K562 (cell line): ENCODE results near the gene RPRD1B. TPM values are rescaled to one million over a fixed set of nuclear protein-coding genes. Genes with fewer than 3 reads are reported as not detected.

ENCODE experiments used
- CTBP1 ChIP-seq: fragments of 450-650 bp; IDR thresholded peaks from 2 replicates; pipeline ENCODE4 v1.6.1; 2016; ENCODE audit warnings: borderline replicate concordance
- KDM1A ChIP-seq, 2 experiments: fragments of 450-650 bp; IDR thresholded peaks; 2 replicates each; pipeline ENCODE4 v1.6.1; 2016; ENCODE audit warnings: mild to moderate bottlenecking in 2 of 2
- KDM5B ChIP-seq: fragments of 200-600 bp; sonication (generic); IDR thresholded peaks from 2 replicates; pipeline ENCODE4 v1.6.1; 2012; ENCODE audit warnings: low read depth, mild to moderate bottlenecking, moderate library complexity, low read length, control low read depth, inconsistent platforms; ENCODE audit not compliant: insufficient replicate concordance
- KLF10 ChIP-seq: fragments of 250-450 bp; sonication (Bioruptor Pico); IDR thresholded peaks from 2 replicates; pipeline ENCODE4 v1.6.1; 2021; ENCODE audit warnings: matching md5 sums
- MGA ChIP-seq: fragments of 450-650 bp; IDR thresholded peaks from 2 replicates; pipeline ENCODE4 v1.6.1; 2016; ENCODE audit warnings: mild to moderate bottlenecking, moderate library complexity
- NBN ChIP-seq: fragments of 450-650 bp; IDR thresholded peaks from 2 replicates; pipeline ENCODE4 v1.6.1; 2016; ENCODE audit warnings: low read depth, mild to moderate bottlenecking
- PHB2 ChIP-seq: fragments of 450-650 bp; IDR thresholded peaks from 2 replicates; pipeline ENCODE4 v1.6.1; 2017; ENCODE audit warnings: low read depth
- PTTG1 ChIP-seq: fragments of 450-650 bp; IDR thresholded peaks from 2 replicates; pipeline ENCODE4 v1.6.1; 2016; ENCODE audit warnings: low read depth, mild to moderate bottlenecking, missing genetic modification characterization, missing compliant biosample characterization
- RBM25 ChIP-seq: fragments of 200-400 bp; formaldehyde crosslinking; IDR thresholded peaks from 2 replicates; pipeline ENCODE4 v1.6.1; 2018; ENCODE audit warnings: low read length, low read depth, moderate library complexity; ENCODE audit not compliant: severe bottlenecking
- XRCC3 ChIP-seq: fragments of 450-650 bp; IDR thresholded peaks from 2 replicates; pipeline ENCODE4 v1.6.1; 2017; ENCODE audit warnings: mild to moderate bottlenecking, moderate library complexity
- YBX1 ChIP-seq: fragments of 450-650 bp; IDR thresholded peaks from 2 replicates; pipeline ENCODE4 v1.7.1; 2016; ENCODE audit warnings: mild to moderate bottlenecking
- ZBTB11 ChIP-seq, 3 experiments: fragments of 200-800 bp in 1 of 3; fragments of 250-450 bp in 1 of 3; fragments of 450-650 bp in 1 of 3; sonication (Bioruptor Pico) in 1 of 3; sonication (Bioruptor generic) in 1 of 3; formaldehyde crosslinking in 1 of 3; IDR thresholded peaks; 2 replicates each; pipeline versions ENCODE4 v1.6.1 to v1.8.0; 2016 to 2022; ENCODE audit warnings: mild to moderate bottlenecking in 2 of 3, missing genetic modification characterization in 2 of 3, missing compliant biosample characterization in 1 of 3, moderate library complexity in 1 of 3
- ZKSCAN3 ChIP-seq: fragments of 250-450 bp; sonication (Bioruptor Pico); IDR thresholded peaks from 2 replicates; pipeline ENCODE4 v1.4.0; 2020
- polyA plus RNA-seq, 8 experiments: library from polyadenylated mRNA; depleted of rRNA in 4 of 8; stranded (reverse) in 5 of 8; unstranded in 3 of 8; fragments of >200 nt; fragmentation: Nextera tagmentation in 2 of 8; fragmentation: Illumina TruSeq in 1 of 8; extraction: Ambion mirVana in 2 of 8; extraction: Trizol in 1 of 8; gene quantifications; 2 replicates each; pipeline versions ENCODE4 v1.2.1 to v1.2.3, GENCODE V29; 2011 to 2014; ENCODE audit warnings: inconsistent platforms in 1 of 8, missing spikeins in 1 of 8
- total RNA-seq, 7 experiments: library from RNA; depleted of rRNA in 6 of 7; stranded (reverse); fragments of >200 nt in 6 of 7; fragmentation: Illumina TruSeq in 2 of 7; extraction: Trizol in 2 of 7; gene quantifications; 2 replicates each; pipeline versions ENCODE4 v1.2.1 to v1.2.3, GENCODE V29; 2011 to 2021; ENCODE audit warnings: low replicate concordance in 1 of 7
- TF ChIP-seq, protein P1 (sequence below): sonication (generic); formaldehyde crosslinking; IDR thresholded peaks from 2 replicates; pipeline ENCODE4 v1.9.0; 2022; ENCODE audit warnings: mild to moderate bottlenecking, missing genetic modification reagents

RPRD1B gene
- total and polyA plus RNA-seq, 9 of the 15 experiments (the other 6 are each of a cell fraction or from before 2014, with no cell fraction given), result 5.5 to 43.0 (median 24.4) TPM

DNA sequence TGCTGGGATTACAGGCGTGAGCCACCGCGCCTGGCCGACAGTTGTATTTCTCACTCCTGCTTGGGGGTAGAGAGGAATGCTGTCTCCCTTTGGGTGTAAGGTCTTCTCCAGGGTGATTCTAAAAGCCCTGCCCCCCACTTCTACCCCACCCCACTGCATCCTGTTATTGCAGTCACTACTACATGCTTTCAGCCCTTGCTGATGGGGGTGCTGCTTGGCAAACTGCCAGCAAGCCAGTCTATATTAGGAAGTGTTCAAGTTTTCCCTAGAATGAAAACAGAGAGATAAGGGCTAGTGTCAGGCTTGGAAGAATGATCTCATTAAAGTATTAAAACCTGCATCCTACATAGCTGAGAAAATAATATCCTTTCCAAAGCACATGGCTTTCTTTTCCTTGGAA, 31.6 kb upstream of the RPRD1B start (continued):
- TF ChIP-seq MGA, result no peak
- no peak for TF ChIP-seq YBX1
- no peak for TF ChIP-seq KLF10 (CRISPR knock-in tag)
- no peak for TF ChIP-seq PHB2
- TF ChIP-seq, protein P1, sequence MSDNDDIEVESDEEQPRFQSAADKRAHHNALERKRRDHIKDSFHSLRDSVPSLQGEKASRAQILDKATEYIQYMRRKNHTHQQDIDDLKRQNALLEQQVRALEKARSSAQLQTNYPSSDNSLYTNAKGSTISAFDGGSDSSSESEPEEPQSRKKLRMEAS (CRISPR knock-in tag), result no peak
- no peak for TF ChIP-seq ZKSCAN3
- TF ChIP-seq NBN, result no peak
- TF ChIP-seq KDM1A (IDR thresholded peaks at IDR 0.05), result no peak
- TF ChIP-seq RBM25, result no peak
- TF ChIP-seq PTTG1 (tag), result no peak
- no peak for TF ChIP-seq KDM5B
- TF ChIP-seq ZBTB11 (CRISPR knock-in tag; IDR thresholded peaks at IDR 0.05), result no peak
- no peak for TF ChIP-seq XRCC3
- TF ChIP-seq CTBP1, result no peak
